ENCODE data around the gene NPHP4. TPM values are rescaled to one million over a fixed set of nuclear protein-coding genes. Genes with fewer than 3 reads are reported as not detected.

The NPHP4 gene
- total and polyA plus RNA-seq, 2 donors (not counting 3 experiments of a cell fraction or from before 2014, with no cell fraction given): 4.4 to 11.7 TPM

DNA sequence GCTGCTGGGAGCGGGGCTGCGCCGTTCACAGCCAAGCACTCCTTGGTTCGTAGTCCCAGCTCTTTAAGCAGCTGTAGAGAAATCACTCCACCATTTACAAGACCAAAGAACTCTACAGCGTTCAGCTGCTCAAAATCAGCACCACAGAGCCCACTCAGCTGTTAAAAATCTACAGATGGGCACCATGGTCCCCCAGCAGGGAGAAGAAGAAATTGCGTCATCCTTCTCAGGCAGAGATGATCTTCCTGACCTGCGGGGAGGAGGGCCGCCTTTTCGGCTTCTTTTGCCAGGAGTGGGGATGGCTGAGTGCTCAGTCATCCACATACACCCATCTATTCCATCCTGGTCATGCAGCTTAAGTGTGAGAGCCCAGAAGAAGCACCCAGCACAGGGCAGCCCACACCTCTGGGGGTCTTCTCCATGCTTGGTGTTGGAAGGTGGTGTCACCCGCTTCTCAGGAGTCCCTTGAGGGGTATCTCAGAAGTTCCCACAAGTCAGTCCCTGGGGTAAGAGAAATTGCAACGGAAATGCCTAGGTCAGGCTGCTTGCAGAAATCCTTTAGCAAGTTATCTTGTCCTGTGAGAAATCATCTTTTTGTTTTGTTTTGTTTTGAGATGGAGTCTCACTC, 163.8 kb downstream of the NPHP4 start:
- TF ChIP-seq FOS (IDR thresholded peaks at IDR 0.05; ENCODE audit: borderline replicate concordance, insufficient read depth, low read length) (no peak), EZH2 (IDR thresholded peaks at IDR 0.05; ENCODE audit: borderline replicate concordance, low read depth, low read length, severe bottlenecking) (no peak), JUN (IDR thresholded peaks at IDR 0.05; ENCODE audit: borderline replicate concordance, insufficient read depth, insufficient read length, low read depth) (no peak)
- H3K4me2 ChIP-seq (ENCODE audit: insufficient read depth, low read length): no peak overlapping the region
- POLR2A ChIA-PET: no interaction called here
- no peaks in the 10 kb centered on the region for H4K20me1 ChIP-seq (replicated peaks; ENCODE audit: control insufficient read depth, extremely low read depth, insufficient read depth, low read length)
- dilution Hi-C loops (cut with MboI; ENCODE audit: extremely low pct_ligation_motif_present, low sequenced_read_pairs): no loop called here
- CTCF ChIA-PET: no interaction called here
- H2AFZ ChIP-seq (ENCODE audit: low read depth, low read length): no peak overlapping the region
- no peak overlapping the region for H3K9ac ChIP-seq (replicated peaks; ENCODE audit: extremely low read depth, insufficient read depth, low read length)
- no peak overlapping the region for H3K4me3 ChIP-seq (replicated peaks in 1 of 3; ENCODE audit: insufficient read depth in 1 of 3, low read depth in 1 of 3, low read length in 3 of 3)
- no TSS peak for BruUV-seq (replicated peaks)
- H3K27me3 ChIP-seq (ENCODE audit: control insufficient read depth in 2 of 2, insufficient read depth in 2 of 2, low read length in 2 of 2): no peaks in the 10 kb centered on the region
- FAIRE-seq: no peak
- no peaks in the 10 kb centered on the region for H3K4me1 ChIP-seq (ENCODE audit: control insufficient read depth, extremely low read depth, insufficient read depth, low read length)
- H3K9me1 ChIP-seq (replicated peaks; ENCODE audit: control insufficient read depth, extremely low read depth, insufficient read depth, low read length): no peaks in the 10 kb centered on the region
- no peak overlapping the region for H3K27ac ChIP-seq (ENCODE audit: insufficient read depth, low read depth, low read length)
- intact Hi-C loops (cut with micrococcal nuclease): no loop called here
- no peak for DNase-seq (ENCODE audit: low read depth, low spot score)
- H3K9me3 ChIP-seq (replicated peaks; ENCODE audit: control insufficient read depth, insufficient read depth, low read length): no peaks in the 10 kb centered on the region
- no peaks in the 10 kb centered on the region for H3K79me2 ChIP-seq (ENCODE audit: control insufficient read depth, insufficient read depth, low read length)
- H3K36me3 ChIP-seq (ENCODE audit: control insufficient read depth in 2 of 2, extremely low read depth in 1 of 2, insufficient read depth in 2 of 2, low read length in 2 of 2): no peaks in the 10 kb centered on the region

DNA sequence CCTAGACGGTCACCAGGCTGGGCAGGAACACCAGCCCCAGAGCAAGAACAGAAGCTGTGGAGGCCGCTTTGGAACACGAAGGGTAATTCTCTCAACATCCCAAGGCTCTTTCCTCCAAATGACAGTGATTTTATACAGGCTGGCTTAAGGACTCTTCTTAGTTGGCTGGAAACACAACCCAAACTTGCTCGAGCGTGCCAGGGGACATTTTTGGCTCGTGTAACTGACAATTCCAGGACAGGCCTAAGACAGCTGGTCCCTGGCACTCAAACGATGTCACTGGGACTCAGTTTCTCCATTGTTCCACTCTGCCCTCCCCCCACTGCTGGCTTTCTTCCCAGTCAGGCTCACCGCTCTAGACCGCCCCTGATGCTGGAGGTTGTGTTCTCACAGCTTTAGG, 164.7 kb downstream of the NPHP4 start:
- TF ChIP-seq MYC (IDR thresholded peaks at IDR 0.05; ENCODE audit: low read depth, low read length) (no peak), POLR2AphosphoS5 (IDR thresholded peaks at IDR 0.05; ENCODE audit: insufficient read depth, low read depth, low read length) (no peak), FOS (IDR thresholded peaks at IDR 0.05; ENCODE audit: borderline replicate concordance, insufficient read depth, low read length) (no peak)
- TF ChIP-seq, protein P1, sequence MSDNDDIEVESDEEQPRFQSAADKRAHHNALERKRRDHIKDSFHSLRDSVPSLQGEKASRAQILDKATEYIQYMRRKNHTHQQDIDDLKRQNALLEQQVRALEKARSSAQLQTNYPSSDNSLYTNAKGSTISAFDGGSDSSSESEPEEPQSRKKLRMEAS (IDR thresholded peaks at IDR 0.05; ENCODE audit: insufficient read depth, insufficient read length): no peak
- TF ChIP-seq, protein P2, sequence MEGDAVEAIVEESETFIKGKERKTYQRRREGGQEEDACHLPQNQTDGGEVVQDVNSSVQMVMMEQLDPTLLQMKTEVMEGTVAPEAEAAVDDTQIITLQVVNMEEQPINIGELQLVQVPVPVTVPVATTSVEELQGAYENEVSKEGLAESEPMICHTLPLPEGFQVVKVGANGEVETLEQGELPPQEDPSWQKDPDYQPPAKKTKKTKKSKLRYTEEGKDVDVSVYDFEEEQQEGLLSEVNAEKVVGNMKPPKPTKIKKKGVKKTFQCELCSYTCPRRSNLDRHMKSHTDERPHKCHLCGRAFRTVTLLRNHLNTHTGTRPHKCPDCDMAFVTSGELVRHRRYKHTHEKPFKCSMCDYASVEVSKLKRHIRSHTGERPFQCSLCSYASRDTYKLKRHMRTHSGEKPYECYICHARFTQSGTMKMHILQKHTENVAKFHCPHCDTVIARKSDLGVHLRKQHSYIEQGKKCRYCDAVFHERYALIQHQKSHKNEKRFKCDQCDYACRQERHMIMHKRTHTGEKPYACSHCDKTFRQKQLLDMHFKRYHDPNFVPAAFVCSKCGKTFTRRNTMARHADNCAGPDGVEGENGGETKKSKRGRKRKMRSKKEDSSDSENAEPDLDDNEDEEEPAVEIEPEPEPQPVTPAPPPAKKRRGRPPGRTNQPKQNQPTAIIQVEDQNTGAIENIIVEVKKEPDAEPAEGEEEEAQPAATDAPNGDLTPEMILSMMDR (IDR thresholded peaks at IDR 0.05; ENCODE audit: extremely low read depth in 1 of 2, insufficient read depth in 1 of 2, low read depth in 1 of 2, low read length in 2 of 2): no peak
- H3K4me1 ChIP-seq (ENCODE audit: control insufficient read depth, extremely low read depth, insufficient read depth, low read length): no peaks in the 10 kb centered on the region
- intact Hi-C loops (cut with micrococcal nuclease): no loop called here
- POLR2A ChIA-PET: no interaction called here
- DNase-seq (ENCODE audit: low read depth, low spot score) (no peak), FAIRE-seq (no peak)
- H3K9me3 ChIP-seq (replicated peaks; ENCODE audit: control insufficient read depth, insufficient read depth, low read length): no peaks in the 10 kb centered on the region
- CTCF ChIA-PET: no interaction called here
- H3K79me2 ChIP-seq (ENCODE audit: control insufficient read depth, insufficient read depth, low read length): no peaks in the 10 kb centered on the region
- H3K9ac ChIP-seq (replicated peaks; ENCODE audit: extremely low read depth, insufficient read depth, low read length): no peak overlapping the region
- no peaks in the 10 kb centered on the region for H4K20me1 ChIP-seq (replicated peaks; ENCODE audit: control insufficient read depth, extremely low read depth, insufficient read depth, low read length)
- no peak overlapping the region for H3K27ac ChIP-seq (ENCODE audit: insufficient read depth, low read depth, low read length)
- dilution Hi-C loops (cut with MboI; ENCODE audit: extremely low pct_ligation_motif_present, low sequenced_read_pairs): no loop called here
- no peaks in the 10 kb centered on the region for H3K27me3 ChIP-seq (ENCODE audit: control insufficient read depth in 2 of 2, insufficient read depth in 2 of 2, low read length in 2 of 2)
- no peak overlapping the region for H3K4me3 ChIP-seq (replicated peaks in 1 of 3; ENCODE audit: insufficient read depth in 1 of 3, low read depth in 1 of 3, low read length in 3 of 3)
- H3K36me3 ChIP-seq (ENCODE audit: control insufficient read depth in 2 of 2, extremely low read depth in 1 of 2, insufficient read depth in 2 of 2, low read length in 2 of 2): no peaks in the 10 kb centered on the region
- no peak overlapping the region for H3K4me2 ChIP-seq (ENCODE audit: insufficient read depth, low read length)
- no peaks in the 10 kb centered on the region for H3K9me1 ChIP-seq (replicated peaks; ENCODE audit: control insufficient read depth, extremely low read depth, insufficient read depth, low read length)
- no TSS peak for BruUV-seq (replicated peaks)
- no peak overlapping the region for H2AFZ ChIP-seq (ENCODE audit: low read depth, low read length)

Measured in endothelial cell of umbilical vein (primary cell).